ENCODE measurements around the gene NECAB3.
"Not testable (repeated sequence)": the region's sequence is repeated elsewhere in the genome, so short reads cannot be mapped to it uniquely, and the experiment has no call there.

The NECAB3 gene

DNA sequence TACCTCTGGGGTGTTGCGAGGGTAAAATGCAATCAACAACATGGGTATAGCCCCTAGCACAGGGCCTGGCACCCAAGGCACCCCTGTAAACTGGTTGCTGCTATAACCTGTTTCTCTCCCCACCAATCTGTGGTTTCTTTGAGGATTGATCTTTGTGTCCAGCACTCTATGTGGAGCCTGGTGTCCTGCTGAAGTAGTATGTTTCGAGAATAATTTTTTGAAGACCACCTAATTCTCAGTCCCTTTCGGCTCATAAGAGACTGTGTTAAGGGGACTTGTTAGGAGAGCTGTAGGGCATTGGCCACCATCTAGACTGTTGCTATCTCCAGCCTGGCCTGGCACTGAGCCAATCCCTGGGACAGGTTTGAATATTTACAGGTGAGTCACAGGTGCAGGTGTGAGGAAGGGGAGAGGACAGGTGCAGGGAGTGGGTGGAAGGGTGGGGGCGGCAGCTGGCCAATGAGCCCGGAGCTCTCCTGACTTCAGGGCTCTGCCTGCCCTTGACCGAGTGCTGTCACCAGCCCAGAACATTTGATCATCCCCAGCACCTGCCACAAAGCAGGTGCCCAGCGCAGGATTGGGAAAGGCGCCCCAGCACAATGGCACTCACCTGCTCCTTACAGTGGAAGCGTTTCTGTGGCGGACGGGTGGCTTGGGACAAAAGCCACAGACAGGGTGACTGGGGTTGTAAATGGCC, 20.2 kb downstream of the NECAB3 start:
- in situ Hi-C loops (cut with HindIII; ENCODE audit: low pct_unique_long_range_greater_than_20kb, low sequenced_read_pairs) = no loop called here
- no peak for TF ChIP-seq JUND (IDR thresholded peaks at IDR 0.05; ENCODE audit: low read depth)
- DNase-seq (ENCODE audit: low read depth in 1 of 2, low spot score in 1 of 2) = peak in 1 of 2 experiments; percentile 77

DNA sequence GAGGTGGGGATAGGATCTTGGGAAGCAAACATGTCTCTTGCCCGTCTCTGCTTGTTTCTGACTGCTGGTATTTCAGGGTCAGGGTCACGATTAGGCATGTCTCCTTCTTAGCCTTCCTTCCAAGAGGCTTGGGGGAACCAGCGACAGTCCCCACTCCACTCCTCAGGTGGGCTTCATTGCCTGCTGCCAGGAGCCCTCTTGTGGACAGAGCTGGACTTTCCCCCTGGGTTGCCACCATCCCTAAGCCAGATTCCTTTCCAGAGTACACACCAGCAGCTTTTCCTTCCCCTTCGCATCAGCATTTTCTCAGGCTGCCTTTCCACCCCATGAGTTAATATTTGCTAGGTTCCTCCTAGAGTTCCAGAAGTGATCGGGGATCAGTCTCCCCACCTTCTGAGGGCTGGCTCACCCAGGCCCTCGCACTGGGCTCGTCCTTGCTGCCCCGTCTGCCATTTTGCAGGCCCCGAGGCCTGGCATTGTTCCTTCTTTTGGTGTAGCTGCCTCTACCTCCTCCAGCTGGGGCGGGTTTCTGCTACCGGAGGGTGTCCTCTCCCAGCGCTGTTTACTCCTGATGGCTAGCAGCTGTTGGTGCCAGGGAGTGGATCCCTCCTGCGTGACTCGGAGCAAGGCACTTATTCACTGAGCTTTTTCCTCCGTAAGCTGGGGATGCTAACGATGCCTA, 20.9 kb downstream of the NECAB3 start:
- TF ChIP-seq JUND (IDR thresholded peaks at IDR 0.05; ENCODE audit: low read depth) = no peak
- in situ Hi-C loops (cut with HindIII; ENCODE audit: low pct_unique_long_range_greater_than_20kb, low sequenced_read_pairs) = no loop called here
- peak in 1 of 2 experiments; percentile 80 for DNase-seq (ENCODE audit: low read depth in 1 of 2, low spot score in 1 of 2)

DNA sequence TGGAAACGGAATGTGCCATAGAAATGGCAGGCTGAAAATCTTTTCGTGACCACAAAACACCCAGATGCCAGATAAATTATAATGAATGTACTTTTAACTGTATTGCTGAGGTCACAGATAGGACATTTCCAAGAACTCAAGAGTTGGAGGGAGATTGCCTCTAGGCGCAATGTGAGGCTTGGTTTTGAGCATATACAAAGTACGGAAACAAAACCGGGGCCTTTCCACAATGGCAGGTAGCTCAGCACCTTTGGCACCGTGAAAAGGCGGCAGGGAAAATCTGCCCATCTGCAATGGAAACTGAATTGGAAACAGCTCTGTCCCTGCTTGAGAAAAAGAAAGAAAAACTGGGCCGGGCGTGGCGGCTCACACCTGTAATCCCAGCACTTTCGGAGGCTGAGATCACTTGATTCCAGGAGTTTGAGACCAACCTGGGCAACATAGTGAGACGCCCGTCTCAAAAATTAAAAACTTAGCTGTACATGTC, 22.6 kb downstream of the NECAB3 start:
- TF ChIP-seq JUND (IDR thresholded peaks at IDR 0.05; ENCODE audit: low read depth) = no peak
- in situ Hi-C loops (cut with HindIII; ENCODE audit: low pct_unique_long_range_greater_than_20kb, low sequenced_read_pairs) = no loop called here

GRCh38 chr20:33650753-33651561, 23.3 kb downstream of the NECAB3 start:
- DNase-seq (ENCODE audit: low read depth in 1 of 2, low spot score in 1 of 2) = peak; percentile 84 to 91
- no peak for TF ChIP-seq JUND (IDR thresholded peaks at IDR 0.05; ENCODE audit: low read depth)
- in situ Hi-C loops (cut with HindIII; ENCODE audit: low pct_unique_long_range_greater_than_20kb, low sequenced_read_pairs) = no loop called here

More for the DNA sequence above, 22.6 kb downstream of the NECAB3 start:
- peak in 1 of 2 experiments; percentile 56 for DNase-seq (ENCODE audit: low read depth in 1 of 2, low spot score in 1 of 2)

GRCh38 chr20:33650111-33650752, 24.0 kb downstream of the NECAB3 start:
- in situ Hi-C loops (cut with HindIII; ENCODE audit: low pct_unique_long_range_greater_than_20kb, low sequenced_read_pairs) = no loop called here
- TF ChIP-seq JUND (IDR thresholded peaks at IDR 0.05; ENCODE audit: low read depth) = no peak
- no peak for DNase-seq (ENCODE audit: low read depth in 1 of 2, low spot score in 1 of 2)

DNA sequence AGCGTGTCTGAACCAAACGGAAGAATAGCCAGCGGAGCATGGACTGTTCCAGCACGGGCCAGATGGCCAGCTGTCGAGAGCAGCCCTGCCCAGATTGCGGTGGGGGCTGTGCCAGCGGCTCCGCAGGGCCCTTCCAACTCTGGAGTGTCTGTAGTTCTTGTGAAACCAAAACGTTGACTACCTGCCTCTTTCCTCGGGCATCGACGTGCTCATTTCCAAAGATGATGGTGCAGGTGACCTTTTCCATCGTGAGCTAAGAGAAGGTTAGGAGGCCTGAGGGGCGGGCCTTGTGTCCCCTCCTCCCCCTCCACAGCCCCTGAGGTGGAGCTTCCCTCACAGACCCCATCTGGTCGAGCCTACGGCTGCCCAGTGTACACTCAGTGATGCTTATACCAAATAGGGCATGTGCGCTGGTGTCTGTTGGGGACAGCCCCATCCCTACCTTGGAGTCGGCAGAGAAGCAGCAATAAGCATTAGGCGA, 25.0 kb downstream of the NECAB3 start:
- no peak for TF ChIP-seq JUND (IDR thresholded peaks at IDR 0.05; ENCODE audit: low read depth)
- in situ Hi-C loops (cut with HindIII; ENCODE audit: low pct_unique_long_range_greater_than_20kb, low sequenced_read_pairs) = no loop called here
- DNase-seq (ENCODE audit: low read depth in 1 of 2, low spot score in 1 of 2) = no peak

DNA sequence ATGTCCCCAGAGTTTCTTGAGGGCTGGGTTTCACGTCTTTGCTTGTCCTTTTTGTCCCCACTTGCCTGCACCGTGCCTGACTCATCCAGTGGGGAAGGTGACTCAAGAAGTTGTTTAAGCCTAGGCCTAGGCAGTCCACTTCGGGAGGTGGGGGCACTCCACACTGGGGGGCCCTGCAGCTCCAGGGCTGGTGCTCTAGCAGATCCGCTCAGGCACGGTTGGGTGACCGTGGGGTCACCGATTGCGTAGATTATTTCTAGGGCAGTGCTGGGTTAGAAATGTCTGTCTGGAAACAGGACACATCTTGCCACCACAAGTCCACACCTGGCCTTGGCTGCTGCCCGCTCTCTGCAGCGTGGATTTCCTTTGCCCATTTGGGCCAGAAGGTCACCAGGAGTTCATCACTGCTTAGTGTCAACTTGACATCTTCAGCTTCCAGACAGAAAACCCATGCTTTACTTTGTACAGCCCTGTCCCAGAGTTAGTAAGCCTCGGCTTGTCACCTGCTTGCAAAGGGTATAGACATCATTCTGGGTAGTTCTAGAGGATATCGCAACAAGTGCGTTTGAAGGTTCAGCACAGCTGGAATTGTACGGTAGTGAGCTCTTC, 25.7 kb downstream of the NECAB3 start:
- in situ Hi-C loops (cut with HindIII; ENCODE audit: low pct_unique_long_range_greater_than_20kb, low sequenced_read_pairs) = no loop called here
- TF ChIP-seq JUND (IDR thresholded peaks at IDR 0.05; ENCODE audit: low read depth) = no peak
- DNase-seq (ENCODE audit: low read depth in 1 of 2, low spot score in 1 of 2) = peak in 1 of 2 experiments; percentile 60

DNA sequence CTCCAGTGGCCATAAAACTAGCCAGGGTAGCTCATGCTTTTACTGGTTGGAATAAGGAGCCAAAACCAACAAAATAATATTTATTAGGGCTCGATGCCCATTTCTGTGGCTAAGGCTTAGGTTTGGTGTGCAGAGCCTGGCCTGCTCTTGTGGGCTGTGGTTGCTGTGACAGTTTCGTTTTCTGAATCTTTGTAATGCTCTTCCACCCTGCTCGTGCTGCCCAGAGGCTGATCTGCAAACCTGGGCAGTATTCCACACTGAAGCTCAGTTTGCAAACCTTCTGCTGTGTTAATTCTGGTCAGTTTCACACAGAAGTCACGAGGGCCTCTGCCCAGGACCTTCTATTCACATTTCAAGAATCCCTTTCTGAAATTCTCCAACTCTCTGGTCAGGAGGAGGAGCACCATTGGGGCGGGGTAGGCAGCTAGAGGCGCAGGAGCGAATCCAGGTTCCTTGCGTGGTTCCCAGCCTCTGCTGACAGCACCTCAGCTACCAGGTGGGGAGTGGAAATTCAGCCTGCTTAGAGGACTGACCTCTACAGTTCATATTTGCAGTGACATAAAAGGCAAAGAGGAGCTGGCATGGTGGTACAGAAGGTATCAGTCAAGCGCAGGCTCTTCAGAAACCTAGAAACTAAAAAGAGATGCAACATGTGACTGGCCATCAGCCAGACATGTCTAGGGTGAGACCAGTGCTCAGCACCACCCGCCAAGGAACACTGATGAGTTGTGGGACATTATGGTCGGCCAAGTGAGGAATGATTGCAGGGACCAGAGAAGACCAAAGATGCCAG, 26.4 kb downstream of the NECAB3 start:
- DNase-seq (ENCODE audit: low read depth in 1 of 2, low spot score in 1 of 2) = peak; percentile 85 to 89
- in situ Hi-C loops (cut with HindIII; ENCODE audit: low pct_unique_long_range_greater_than_20kb, low sequenced_read_pairs) = no loop called here
- TF ChIP-seq JUND (IDR thresholded peaks at IDR 0.05; ENCODE audit: low read depth) = no peak; the same call in 1 of the 2 replicates

GRCh38 chr20:33646959-33647602, 27.1 kb downstream of the NECAB3 start:
- in situ Hi-C loops (cut with HindIII; ENCODE audit: low pct_unique_long_range_greater_than_20kb, low sequenced_read_pairs); DNase-seq (ENCODE audit: low read depth in 1 of 2, low spot score in 1 of 2): not testable (repeated sequence)

- no peak for DNase-seq (ENCODE audit: low read depth in 1 of 2, low spot score in 1 of 2)
- in situ Hi-C loops (cut with HindIII; ENCODE audit: low pct_unique_long_range_greater_than_20kb, low sequenced_read_pairs) = no loop called here
- TF ChIP-seq JUND (IDR thresholded peaks at IDR 0.05; ENCODE audit: low read depth) = no peak
Measured at GRCh38 chr20:33646191-33646590, 28.0 kb downstream of the NECAB3 start.

DNA sequence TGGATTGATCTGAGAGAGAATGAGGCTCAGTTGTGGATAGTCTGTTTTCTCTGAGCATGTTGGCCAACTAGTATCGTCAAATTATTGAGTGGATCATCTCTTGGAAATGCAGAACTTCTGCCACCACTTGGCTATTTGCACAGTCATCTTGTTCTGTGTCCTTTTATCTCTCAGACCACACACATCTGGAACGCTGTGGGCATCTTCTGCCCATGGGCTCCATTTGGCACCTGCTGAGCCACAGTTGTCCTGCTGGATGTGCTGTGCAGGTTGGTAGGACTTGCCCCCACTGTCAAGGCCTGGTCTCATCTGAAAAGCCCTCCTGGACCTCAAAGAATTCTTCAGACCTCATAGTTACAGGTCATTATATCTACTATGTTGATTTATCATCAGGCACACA, 28.8 kb downstream of the NECAB3 start:
- no peak for DNase-seq (ENCODE audit: low read depth in 1 of 2, low spot score in 1 of 2)
- in situ Hi-C loops (cut with HindIII; ENCODE audit: low pct_unique_long_range_greater_than_20kb, low sequenced_read_pairs) = no loop called here
- TF ChIP-seq JUND (IDR thresholded peaks at IDR 0.05; ENCODE audit: low read depth) = no peak

All from T47D (cell line).